ENCODE measurements around the gene MRAP2.

MRAP2 gene

DNA sequence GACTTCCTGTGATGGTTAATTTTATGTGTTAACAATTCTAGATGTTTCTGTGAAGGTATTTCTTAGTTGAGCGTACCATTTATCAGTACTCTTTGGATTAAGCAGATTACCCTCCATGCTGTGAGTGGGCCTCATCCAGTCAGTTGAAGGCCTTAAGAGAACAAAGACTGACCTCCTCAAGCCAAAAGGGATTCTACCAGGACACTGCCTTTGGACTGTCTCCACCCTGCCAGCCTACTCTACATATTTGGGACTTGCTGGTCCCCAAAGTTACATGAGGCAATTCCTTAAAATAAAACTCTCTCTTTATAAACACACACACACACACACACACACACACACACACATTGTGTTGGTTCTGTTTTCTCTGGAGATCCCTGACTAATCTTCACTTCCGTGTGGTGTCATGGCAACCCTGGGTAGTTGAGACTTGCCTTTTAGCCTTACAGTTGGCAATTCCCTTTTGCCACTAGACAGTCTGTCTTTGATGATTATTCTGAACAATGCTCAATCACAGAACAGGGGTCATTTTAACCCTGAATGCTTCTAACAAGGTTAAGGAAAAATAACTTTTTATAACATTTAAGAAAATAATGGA is 32.2 kb downstream of the MRAP2 start:
- TF ChIP-seq NFIC (IDR thresholded peaks at IDR 0.05) (no peak), YY1 (IDR thresholded peaks at IDR 0.05; ENCODE audit: low read depth) (no peak)

DNA sequence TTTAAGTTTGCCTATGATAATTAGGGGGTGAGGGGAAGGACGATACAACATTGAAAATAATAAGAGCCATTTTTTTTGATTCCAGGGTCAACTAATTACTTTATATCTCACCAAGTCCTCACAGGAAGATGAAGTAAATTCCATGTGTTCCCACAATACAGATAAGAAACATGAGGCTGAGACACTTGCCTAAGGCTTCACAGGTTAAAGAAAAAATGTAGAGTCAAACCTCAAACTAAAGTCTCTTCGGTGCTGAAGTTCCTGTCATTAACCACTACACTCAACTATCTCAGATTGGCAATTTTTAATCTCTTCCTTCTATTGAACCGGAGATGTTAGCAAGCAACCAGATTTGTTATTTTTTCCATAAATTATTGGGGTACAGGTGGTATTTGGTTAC is 33.0 kb downstream of the MRAP2 start:
- no peak for TF ChIP-seq FOXM1 (IDR thresholded peaks at IDR 0.05; ENCODE audit: borderline replicate concordance, low read depth)
- TF ChIP-seq EGR1 (IDR thresholded peaks at IDR 0.05): no peak
- TF ChIP-seq, protein P1, sequence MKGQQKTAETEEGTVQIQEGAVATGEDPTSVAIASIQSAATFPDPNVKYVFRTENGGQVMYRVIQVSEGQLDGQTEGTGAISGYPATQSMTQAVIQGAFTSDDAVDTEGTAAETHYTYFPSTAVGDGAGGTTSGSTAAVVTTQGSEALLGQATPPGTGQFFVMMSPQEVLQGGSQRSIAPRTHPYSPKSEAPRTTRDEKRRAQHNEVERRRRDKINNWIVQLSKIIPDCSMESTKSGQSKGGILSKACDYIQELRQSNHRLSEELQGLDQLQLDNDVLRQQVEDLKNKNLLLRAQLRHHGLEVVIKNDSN (IDR thresholded peaks at IDR 0.05): no peak

DNA sequence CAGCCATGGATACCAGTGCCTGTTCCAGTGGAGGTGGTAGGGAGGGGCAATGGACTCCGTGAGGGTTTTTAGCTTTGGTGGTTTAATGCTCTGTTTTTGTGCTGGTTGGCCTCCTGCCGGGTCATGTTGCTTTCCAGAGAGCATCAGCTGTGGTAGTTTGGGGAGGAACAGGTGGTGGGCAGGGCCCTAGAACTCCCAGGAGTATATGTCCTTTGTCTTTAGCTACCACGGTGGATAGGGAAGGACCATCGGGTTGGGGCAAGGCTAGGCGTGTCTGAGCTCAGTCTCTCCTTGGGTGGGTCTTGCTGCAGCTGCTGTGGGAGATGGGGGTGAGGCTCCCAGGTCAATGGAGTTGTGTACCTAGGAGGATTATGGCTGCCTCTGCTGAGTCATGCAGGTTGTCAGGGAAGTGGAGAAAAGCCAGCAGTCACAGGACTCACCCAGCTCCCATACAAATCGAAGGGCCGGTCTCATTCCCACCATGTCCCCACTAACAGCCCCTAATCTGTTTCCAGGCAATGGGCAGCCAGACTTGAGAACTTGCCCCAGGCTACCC is 38.9 kb downstream of the MRAP2 start:
- TF ChIP-seq, protein P2, sequence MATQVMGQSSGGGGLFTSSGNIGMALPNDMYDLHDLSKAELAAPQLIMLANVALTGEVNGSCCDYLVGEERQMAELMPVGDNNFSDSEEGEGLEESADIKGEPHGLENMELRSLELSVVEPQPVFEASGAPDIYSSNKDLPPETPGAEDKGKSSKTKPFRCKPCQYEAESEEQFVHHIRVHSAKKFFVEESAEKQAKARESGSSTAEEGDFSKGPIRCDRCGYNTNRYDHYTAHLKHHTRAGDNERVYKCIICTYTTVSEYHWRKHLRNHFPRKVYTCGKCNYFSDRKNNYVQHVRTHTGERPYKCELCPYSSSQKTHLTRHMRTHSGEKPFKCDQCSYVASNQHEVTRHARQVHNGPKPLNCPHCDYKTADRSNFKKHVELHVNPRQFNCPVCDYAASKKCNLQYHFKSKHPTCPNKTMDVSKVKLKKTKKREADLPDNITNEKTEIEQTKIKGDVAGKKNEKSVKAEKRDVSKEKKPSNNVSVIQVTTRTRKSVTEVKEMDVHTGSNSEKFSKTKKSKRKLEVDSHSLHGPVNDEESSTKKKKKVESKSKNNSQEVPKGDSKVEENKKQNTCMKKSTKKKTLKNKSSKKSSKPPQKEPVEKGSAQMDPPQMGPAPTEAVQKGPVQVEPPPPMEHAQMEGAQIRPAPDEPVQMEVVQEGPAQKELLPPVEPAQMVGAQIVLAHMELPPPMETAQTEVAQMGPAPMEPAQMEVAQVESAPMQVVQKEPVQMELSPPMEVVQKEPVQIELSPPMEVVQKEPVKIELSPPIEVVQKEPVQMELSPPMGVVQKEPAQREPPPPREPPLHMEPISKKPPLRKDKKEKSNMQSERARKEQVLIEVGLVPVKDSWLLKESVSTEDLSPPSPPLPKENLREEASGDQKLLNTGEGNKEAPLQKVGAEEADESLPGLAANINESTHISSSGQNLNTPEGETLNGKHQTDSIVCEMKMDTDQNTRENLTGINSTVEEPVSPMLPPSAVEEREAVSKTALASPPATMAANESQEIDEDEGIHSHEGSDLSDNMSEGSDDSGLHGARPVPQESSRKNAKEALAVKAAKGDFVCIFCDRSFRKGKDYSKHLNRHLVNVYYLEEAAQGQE (IDR thresholded peaks at IDR 0.05; ENCODE audit: low read depth): no peak
- TF ChIP-seq TCF12 (IDR thresholded peaks at IDR 0.05; ENCODE audit: low read depth): no peak
- no peak for TF ChIP-seq TAF1 (IDR thresholded peaks at IDR 0.05; ENCODE audit: low read depth)

DNA sequence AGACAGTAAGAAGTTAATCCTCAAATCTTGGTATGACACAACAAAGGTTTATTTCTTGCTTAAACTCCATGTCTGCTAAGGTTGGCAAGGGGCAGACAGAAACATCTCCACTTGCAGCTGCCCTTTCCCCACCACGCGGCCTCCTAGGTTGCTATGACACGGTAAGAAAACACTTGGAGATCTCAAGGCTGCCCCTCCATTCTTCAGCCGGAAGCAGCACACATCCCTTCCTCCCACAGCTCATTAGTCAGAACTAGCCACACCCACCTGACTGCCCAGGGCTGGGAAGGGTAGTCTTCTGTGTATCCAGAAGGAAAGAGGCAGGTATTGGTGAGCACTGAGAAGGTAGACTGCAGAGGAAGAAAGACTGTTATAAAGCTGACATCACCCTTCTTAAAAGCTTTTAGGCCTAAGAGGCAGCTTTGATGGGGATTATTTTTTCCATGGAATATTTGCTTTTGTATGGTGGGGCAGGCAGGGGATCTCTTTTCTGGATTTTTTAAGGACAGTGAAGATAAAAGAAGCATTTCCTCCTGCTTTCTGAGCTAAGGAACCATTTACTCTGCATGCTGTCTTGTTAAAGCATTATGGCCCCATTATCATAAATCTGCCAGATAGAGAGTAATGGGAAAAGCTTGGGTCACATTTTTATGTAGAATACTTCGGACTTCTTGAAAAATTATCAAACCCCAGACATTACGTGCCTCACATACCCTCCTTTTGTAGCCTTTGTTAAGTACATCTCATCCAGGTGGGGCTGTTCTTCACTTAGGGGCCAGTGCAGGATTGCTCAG is 41.6 kb downstream of the MRAP2 start:
- TF ChIP-seq TCF12 (IDR thresholded peaks at IDR 0.05; ENCODE audit: low read depth) (no peak), YY1 (IDR thresholded peaks at IDR 0.05; ENCODE audit: low read depth) (no peak), TEAD4 (IDR thresholded peaks at IDR 0.05) (no peak), NFIC (IDR thresholded peaks at IDR 0.05) (no peak), FOXM1 (IDR thresholded peaks at IDR 0.05; ENCODE audit: borderline replicate concordance, low read depth) (no peak), CEBPB (IDR thresholded peaks at IDR 0.05) (no peak), CREB1 (IDR thresholded peaks at IDR 0.05; ENCODE audit: low read depth) (no peak), RAD21 (IDR thresholded peaks at IDR 0.05; ENCODE audit: low read depth) (no peak), EP300 (IDR thresholded peaks at IDR 0.05; ENCODE audit: borderline replicate concordance) (no peak), ZBTB7A (IDR thresholded peaks at IDR 0.05; ENCODE audit: low read depth) (no peak), EGR1 (IDR thresholded peaks at IDR 0.05) (no peak), TAF1 (IDR thresholded peaks at IDR 0.05; ENCODE audit: low read depth) (no peak)
- TF ChIP-seq, protein P1 (IDR thresholded peaks at IDR 0.05): no peak
- TF ChIP-seq, protein P3, sequence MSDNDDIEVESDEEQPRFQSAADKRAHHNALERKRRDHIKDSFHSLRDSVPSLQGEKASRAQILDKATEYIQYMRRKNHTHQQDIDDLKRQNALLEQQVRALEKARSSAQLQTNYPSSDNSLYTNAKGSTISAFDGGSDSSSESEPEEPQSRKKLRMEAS (IDR thresholded peaks at IDR 0.05): no peak
- TF ChIP-seq, protein P2 (IDR thresholded peaks at IDR 0.05; ENCODE audit: low read depth): no peak

DNA sequence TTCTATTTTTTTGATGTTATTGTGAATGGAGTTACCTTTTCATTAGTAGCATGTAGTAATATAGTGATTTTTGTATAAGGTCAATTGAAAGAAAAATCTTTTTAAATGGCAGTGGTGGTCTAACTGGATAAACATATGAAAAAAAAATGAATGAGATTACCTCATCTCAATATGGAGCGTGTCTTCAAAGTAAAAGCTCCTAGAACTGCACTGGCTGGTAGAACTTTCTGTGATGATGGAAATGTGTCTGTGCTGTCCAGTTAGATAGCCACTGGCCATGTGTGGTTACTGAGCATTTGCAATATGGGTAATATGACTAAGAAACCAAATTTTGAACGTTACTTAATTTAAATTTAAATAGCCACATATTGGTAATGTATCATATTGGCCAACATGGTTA is 44.1 kb downstream of the MRAP2 start:
- no peak for TF ChIP-seq TAF1 (IDR thresholded peaks at IDR 0.05; ENCODE audit: low read depth)
- no peak for TF ChIP-seq RAD21 (IDR thresholded peaks at IDR 0.05; ENCODE audit: low read depth)
- TF ChIP-seq EP300 (IDR thresholded peaks at IDR 0.05; ENCODE audit: borderline replicate concordance): no peak
- TF ChIP-seq, protein P2 (IDR thresholded peaks at IDR 0.05; ENCODE audit: low read depth): no peak
- no peak for TF ChIP-seq TEAD4 (IDR thresholded peaks at IDR 0.05)
- TF ChIP-seq, protein P1 (IDR thresholded peaks at IDR 0.05): no peak
- TF ChIP-seq FOXM1 (IDR thresholded peaks at IDR 0.05; ENCODE audit: borderline replicate concordance, low read depth): no peak
- no peak for TF ChIP-seq NFIC (IDR thresholded peaks at IDR 0.05)
- no peak for TF ChIP-seq CEBPB (IDR thresholded peaks at IDR 0.05)
- TF ChIP-seq ZBTB7A (IDR thresholded peaks at IDR 0.05; ENCODE audit: low read depth): no peak
- TF ChIP-seq, protein P3 (IDR thresholded peaks at IDR 0.05): no peak
- TF ChIP-seq TCF12 (IDR thresholded peaks at IDR 0.05; ENCODE audit: low read depth): no peak
- no peak for TF ChIP-seq CREB1 (IDR thresholded peaks at IDR 0.05; ENCODE audit: low read depth)
- TF ChIP-seq YY1 (IDR thresholded peaks at IDR 0.05; ENCODE audit: low read depth): no peak
- no peak for TF ChIP-seq EGR1 (IDR thresholded peaks at IDR 0.05)

Measured in Ishikawa (cell line).